H1 (cell line): ENCODE results near the gene C10orf120. TPM values are rescaled to one million over a fixed set of nuclear protein-coding genes. Genes with fewer than 3 reads are reported as not detected.

Experiments
- BCL11A ChIP-seq, 2 experiments: IDR thresholded peaks; one replicate each; pipeline ENCODE4 v1.6.1; 2011; ENCODE audit warnings: low read depth in 2 of 2, low read length in 2 of 2, mild to moderate bottlenecking in 2 of 2
- BRCA1 ChIP-seq: IDR thresholded peaks from 2 replicates; pipeline ENCODE4 v1.6.1; 2012; ENCODE audit warnings: low read depth, low read length, improper control_type of control experiment
- CHD1 ChIP-seq: IDR thresholded peaks from 2 replicates; pipeline ENCODE4 v1.6.1; 2012; ENCODE audit warnings: low read depth, low read length, improper control_type of control experiment
- CHD2 ChIP-seq: IDR thresholded peaks from 2 replicates; pipeline ENCODE4 v1.6.1; 2012; ENCODE audit warnings: low read length, improper control_type of control experiment
- CHD7 ChIP-seq: fragments of 300-600 bp; sonication (generic); IDR thresholded peaks from 2 replicates; pipeline ENCODE4 v1.7.1; 2012; ENCODE audit warnings: low read length, moderate library complexity, mild to moderate bottlenecking, inconsistent platforms; ENCODE audit not compliant: insufficient replicate concordance
- EP300 ChIP-seq, 2 experiments: IDR thresholded peaks; 1 replicate in 1 of 2; 2 replicates in 1 of 2; pipeline ENCODE4 v1.6.1; 2011 to 2012; ENCODE audit warnings: low read depth in 2 of 2, low read length in 2 of 2, mild to moderate bottlenecking in 2 of 2, borderline replicate concordance in 1 of 2, inconsistent platforms in 1 of 2, moderate library complexity in 1 of 2
- HDAC6 ChIP-seq: IDR thresholded peaks from one replicate; pipeline ENCODE4 v1.7.1; 2012; ENCODE audit warnings: low read depth, mild to moderate bottlenecking, inconsistent platforms, low read length, moderate library complexity
- POLR2A ChIP-seq, 2 experiments: IDR thresholded peaks; 1 replicate in 1 of 2; 2 replicates in 1 of 2; pipeline ENCODE4 v1.6.1; 2011; ENCODE audit warnings: low read depth in 2 of 2, low read length in 2 of 2, mild to moderate bottlenecking in 2 of 2; ENCODE audit errors: control extremely low read depth in 1 of 2
- POLR2AphosphoS5 ChIP-seq: IDR thresholded peaks from 2 replicates; pipeline ENCODE4 v1.6.1; 2011; ENCODE audit warnings: low read depth, low read length
- RFX5 ChIP-seq: IDR thresholded peaks from 2 replicates; pipeline ENCODE4 v1.6.1; 2011; ENCODE audit warnings: low read depth, low read length, improper control_type of control experiment, borderline replicate concordance
- SIRT6 ChIP-seq: IDR thresholded peaks from one replicate; pipeline ENCODE4 v1.7.1; 2012; ENCODE audit warnings: low read length, inconsistent platforms
- SIX5 ChIP-seq: IDR thresholded peaks from 2 replicates; pipeline ENCODE4 v1.6.1; 2011; ENCODE audit warnings: mild to moderate bottlenecking, low read depth, low read length
- SP4 ChIP-seq: IDR thresholded peaks from 2 replicates; pipeline ENCODE4 v1.6.1; 2012; ENCODE audit warnings: low read length, inconsistent platforms
- TEAD4 ChIP-seq: IDR thresholded peaks from 2 replicates; pipeline ENCODE4 v1.6.1; 2012; ENCODE audit warnings: low read depth, low read length, inconsistent platforms, mixed read lengths
- polyA plus RNA-seq, 7 experiments: library from polyadenylated mRNA; depleted of rRNA in 3 of 7; stranded (reverse) in 5 of 7; unstranded in 2 of 7; fragments of >200 nt in 5 of 7; fragments of 200-250 nt in 2 of 7; gene quantifications; 1 replicate in 5 of 7; 2 replicates in 1 of 7; 4 replicates in 1 of 7; pipeline versions ENCODE4 v1.2.1 to v1.2.3, GENCODE V29; 2011 to 2013; ENCODE audit warnings: missing spikeins in 2 of 7, mixed read lengths in 2 of 7
- total RNA-seq: library from RNA; stranded (reverse); fragmentation: NEBNext Ultra II Directional; extraction: Animal tissue kit (Norgen Biotek cat#: 25700); gene quantifications from 2 replicates; pipeline ENCODE4 v1.2.1, GENCODE V29; 2021

Gene C10orf120
- total and polyA plus RNA-seq, 2 of the 8 experiments (the other 6 are each of a cell fraction or from before 2014, with no cell fraction given) = not detected

- TF ChIP-seq CHD7 = no peak
- no peak for TF ChIP-seq CHD2
- no peak for TF ChIP-seq SIRT6
- TF ChIP-seq CHD1 = no peak
- TF ChIP-seq BCL11A (IDR thresholded peaks at IDR 0.05; ENCODE audit: low read depth in 2 of 2, low read length in 2 of 2) = no peak
- no peak for TF ChIP-seq TEAD4
- no peak for TF ChIP-seq EP300 (IDR thresholded peaks at IDR 0.05; ENCODE audit: borderline replicate concordance in 1 of 2, low read depth in 2 of 2, low read length in 2 of 2)
- no peak for TF ChIP-seq HDAC6
- no peak for TF ChIP-seq RFX5
- TF ChIP-seq SP4 = no peak
- no peak for TF ChIP-seq BRCA1
- TF ChIP-seq POLR2AphosphoS5 = no peak
- no peak for TF ChIP-seq POLR2A (IDR thresholded peaks at IDR 0.05; ENCODE audit: control extremely low read depth in 1 of 2, low read depth in 2 of 2, low read length in 2 of 2)
- TF ChIP-seq SIX5 = no peak
Measured at GRCh38 chr10:122649903-122650302, 49.7 kb downstream of the C10orf120 start (continued).
